GM23248 (cell line): ENCODE measurements around the gene UMAD1.

Experiments
- EZH2 ChIP-seq: fragments of 200-600 bp; sonication (generic); IDR thresholded peaks from 2 replicates; pipeline ENCODE4 v1.6.1; 2018; ENCODE audit warnings: antibody characterized with exemption, mild to moderate bottlenecking; ENCODE audit not compliant: insufficient read depth, poor library complexity, severe bottlenecking
- EZH2phosphoT487 ChIP-seq: fragments of 200-600 bp; sonication (generic); IDR thresholded peaks from 2 replicates; pipeline ENCODE4 v1.6.1; 2018; ENCODE audit warnings: antibody characterized with exemption, moderate library complexity, mild to moderate bottlenecking, low read depth; ENCODE audit not compliant: insufficient read depth

- TF ChIP-seq EZH2phosphoT487 (no peak), EZH2 (no peak)
Measured at GRCh38 chr7:7672545-7673239, 32.1 kb downstream of the UMAD1 start.
